Measurements from ENCODE around the gene PLA2G4F.
"Not testable (repeated sequence)": the region's sequence is repeated elsewhere in the genome, so short reads cannot be mapped to it uniquely, and the experiment has no call there.

PLA2G4F gene

GRCh38 chr15:42092398-42093318, 63.8 kb downstream of the PLA2G4F start:
- DNase-seq = peak; percentile 46

GRCh38 chr15:42091753-42092397, 64.6 kb downstream of the PLA2G4F start:
- not testable (repeated sequence) for DNase-seq

GRCh38 chr15:42090781-42091180, 65.7 kb downstream of the PLA2G4F start:
- DNase-seq = no peak

DNA sequence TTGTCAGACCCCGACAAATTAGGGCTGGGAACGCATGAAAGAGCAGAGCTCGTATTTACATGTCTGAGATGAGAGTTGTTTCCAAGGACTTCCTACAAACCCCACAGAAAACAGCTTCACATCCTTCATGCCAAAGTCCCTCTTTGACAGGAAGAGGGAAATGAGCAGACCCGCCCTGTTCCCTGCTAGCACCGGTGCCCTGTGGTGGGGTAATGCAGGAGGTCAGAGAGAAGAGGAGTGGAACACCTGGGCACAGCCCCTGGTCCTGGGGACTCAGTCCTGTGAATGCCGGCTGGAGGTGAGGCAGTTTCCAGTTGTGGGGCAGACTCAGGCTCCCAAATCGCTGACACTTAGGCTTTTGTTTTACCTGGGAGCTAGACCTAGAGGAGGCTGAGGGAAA, 66.1 kb downstream of the PLA2G4F start:
- no peak for DNase-seq

GRCh38 chr15:42089942-42090341, 66.5 kb downstream of the PLA2G4F start:
- no peak for DNase-seq

Measured in activated CD4-positive, alpha-beta T cell treated with anti-CD3 and anti-CD28 coated beads, Interleukin-2, amount 50 U/mL, for 16 hours (primary cell).